BLaER1 treated with 17β-estradiol and CSF1 and Interleukin-3, amounts not matched to agents 10 nM and 100 nM (cell line): ENCODE measurements around the gene HSD3B7.

Experiments
- H3K27ac ChIP-seq, 11 experiments: shearing (Covaris generic); formaldehyde crosslinking; 2 replicates each; pipeline ENCODE4 v1.8.1; 2022
- H3K27me3 ChIP-seq, 11 experiments: shearing (Covaris generic); formaldehyde crosslinking; 2 replicates each; pipeline ENCODE4 v1.8.1; 2022
- H3K36me3 ChIP-seq, 11 experiments: shearing (Covaris generic); formaldehyde crosslinking; 2 replicates each; pipeline ENCODE4 v1.8.1; 2022
- H3K4me1 ChIP-seq, 10 experiments: shearing (Covaris generic); formaldehyde crosslinking; 2 replicates each; pipeline ENCODE4 v1.8.1; 2022
- H3K4me2 ChIP-seq, 11 experiments: shearing (Covaris generic); formaldehyde crosslinking; 2 replicates each; pipeline ENCODE4 v1.8.1; 2022
- H3K4me3 ChIP-seq, 10 experiments: shearing (Covaris generic); formaldehyde crosslinking; 2 replicates each; pipeline ENCODE4 v1.8.1; 2022
- H3K9ac ChIP-seq, 11 experiments: shearing (Covaris generic); formaldehyde crosslinking; 2 replicates each; pipeline ENCODE4 v1.8.1; 2022
- H3K9me3 ChIP-seq, 11 experiments: shearing (Covaris generic); formaldehyde crosslinking; replicated peaks in 1 of 11; 2 replicates each; pipeline ENCODE4 v1.8.1; 2022
- H4K20me1 ChIP-seq, 11 experiments: shearing (Covaris generic); formaldehyde crosslinking; 2 replicates each; pipeline ENCODE4 v1.8.1; 2022
- Cebpa-rat ChIP-seq, 11 experiments: shearing (Covaris generic); IDR thresholded peaks; 2 replicates each; pipeline ENCODE4 v1.8.1; 2022

The HSD3B7 gene

DNA sequence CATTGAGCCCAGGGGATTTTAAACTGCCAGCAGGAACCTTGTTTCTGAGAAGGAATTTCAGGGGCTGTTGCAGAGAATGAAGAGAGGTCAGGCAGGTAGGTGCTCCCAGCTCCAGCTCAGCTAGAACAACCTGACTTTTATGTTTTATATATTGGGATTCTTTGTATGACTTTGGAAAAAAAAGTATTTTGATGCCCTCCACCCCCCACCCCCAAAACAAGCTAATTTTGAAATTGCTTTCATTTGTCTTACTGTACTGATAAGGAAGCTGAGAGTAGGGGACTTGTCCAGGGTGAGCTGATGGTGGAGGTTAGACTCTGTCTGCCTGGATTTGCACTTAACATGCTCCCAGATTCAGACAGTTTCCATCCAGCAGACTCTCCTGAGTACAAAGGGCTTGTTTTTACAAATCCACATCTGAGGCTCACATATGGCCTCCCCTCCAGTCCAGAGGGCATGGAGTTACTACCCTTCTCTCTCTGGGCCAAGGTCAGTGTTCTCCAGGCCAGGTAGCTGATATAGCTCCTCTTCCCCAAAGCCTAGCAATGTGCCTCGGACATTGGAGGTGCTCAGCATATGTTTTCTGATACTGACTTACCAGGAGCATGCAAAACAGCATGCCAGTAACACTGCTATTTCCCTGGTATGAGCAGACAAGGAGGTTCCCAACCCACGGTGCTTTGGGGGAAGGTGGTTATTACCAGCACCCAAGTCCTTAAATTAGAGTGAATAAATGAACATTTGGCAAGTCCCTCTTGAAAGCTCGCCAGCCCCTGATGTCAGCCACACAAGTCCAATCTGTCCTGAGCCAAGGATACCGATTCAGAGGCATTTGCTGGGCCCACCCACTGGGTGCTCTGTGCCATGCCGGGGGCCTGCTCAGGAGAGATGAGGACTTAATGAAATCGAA is 14.1 kb downstream of the HSD3B7 start:
- Histone ChIP-seq H4K20me1 (0 out of 22 replicates have a peak, but pooled peaks cover 0 to 4% (median 0%) of the 10 kb centered on the region in 11 experiments), H3K9ac (no peak overlapping the region), H3K4me3 (no peak overlapping the region), H3K27me3 (no peaks in the 10 kb centered on the region), H3K36me3 (no peaks in the 10 kb centered on the region), H3K27ac (peak overlapping the region in 1 of 11 experiments; percentile 23; a peak in 1 of 22 replicates), H3K4me2 (no peak overlapping the region), H3K4me1 (peaks cover 0 to 19% (median 4%) of the 10 kb centered on the region in 10 experiments; a peak in 10 of 20 replicates), H3K9me3 (no peaks in the 10 kb centered on the region)
- no peak for TF ChIP-seq Cebpa-rat (IDR thresholded peaks at IDR 0.05)

- H4K20me1 ChIP-seq = 0 out of 22 replicates have a peak, but pooled peaks cover 0 to 5% (median 0%) of the 10 kb centered on the region in 11 experiments
- no peak overlapping the region for H3K27ac ChIP-seq
- H3K4me2 ChIP-seq = no peak overlapping the region
- peaks cover 0 to 13% (median 1%) of the 10 kb centered on the region in 10 experiments; a peak in 6 of 20 replicates for H3K4me1 ChIP-seq
- TF ChIP-seq Cebpa-rat (IDR thresholded peaks at IDR 0.05) = no peak
- no peaks in the 10 kb centered on the region for H3K27me3 ChIP-seq
- H3K4me3 ChIP-seq = no peak overlapping the region
- no peak overlapping the region for H3K9ac ChIP-seq
- H3K9me3 ChIP-seq = no peaks in the 10 kb centered on the region
- H3K36me3 ChIP-seq = no peaks in the 10 kb centered on the region
Observed at GRCh38 chr16:31000671-31001382, 15.8 kb downstream of the HSD3B7 start.

DNA sequence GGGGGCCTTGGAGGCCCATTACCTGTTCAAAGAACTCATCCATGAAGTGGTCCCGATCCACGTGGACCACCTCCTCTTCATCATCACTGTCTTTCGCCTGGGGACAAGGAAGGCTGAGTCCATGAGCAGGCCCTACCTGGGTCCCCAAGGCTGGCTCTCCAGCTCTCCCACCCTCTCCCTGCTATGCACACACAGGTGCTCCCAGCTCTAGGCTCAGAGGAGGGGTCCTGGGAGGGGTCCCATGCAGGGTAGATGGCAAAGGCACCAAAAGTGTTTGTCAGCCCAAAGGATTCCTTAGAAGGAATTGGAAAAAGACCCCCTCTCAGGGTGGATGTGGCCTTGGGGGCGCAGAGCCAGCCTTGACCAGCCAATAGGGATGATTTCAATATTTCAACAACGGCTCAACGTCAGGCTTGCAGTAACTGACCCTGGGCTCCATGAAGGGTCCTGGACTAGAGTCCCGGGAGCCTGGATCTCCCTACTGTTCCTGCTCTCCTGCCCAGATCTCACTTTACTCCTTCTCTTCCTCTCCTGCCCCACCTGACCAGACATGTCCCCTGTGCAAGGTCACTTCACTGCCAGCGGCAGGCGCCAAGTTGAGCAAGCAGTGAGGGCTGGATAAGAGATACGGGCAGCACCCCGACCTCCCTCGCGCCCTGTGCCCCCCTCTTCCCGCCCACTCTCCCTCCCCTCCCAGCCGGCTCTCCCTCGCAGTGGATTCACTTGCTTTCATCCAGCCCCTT is 16.7 kb downstream of the HSD3B7 start:
- Histone ChIP-seq H3K9me3 (no peaks in the 10 kb centered on the region), H3K36me3 (no peaks in the 10 kb centered on the region), H3K27ac (no peak overlapping the region), H3K9ac (no peak overlapping the region), H3K27me3 (no peaks in the 10 kb centered on the region), H3K4me1 (peaks cover 0 to 10% (median 1%) of the 10 kb centered on the region in 10 experiments; a peak in 6 of 20 replicates), H3K4me2 (no peak overlapping the region), H4K20me1 (peaks cover 0 to 7% (median 0%) of the 10 kb centered on the region in 11 experiments; a peak in 2 of 22 replicates), H3K4me3 (no peak overlapping the region)
- no peak for TF ChIP-seq Cebpa-rat (IDR thresholded peaks at IDR 0.05)

GRCh38 chr16:31002250-31002700 is 17.3 kb downstream of the HSD3B7 start:
- H3K27me3 ChIP-seq = no peaks in the 10 kb centered on the region
- no peak overlapping the region for H3K4me2 ChIP-seq
- H3K4me3 ChIP-seq = no peak overlapping the region
- H3K4me1 ChIP-seq = peaks cover 0 to 7% (median 4%) of the 10 kb centered on the region in 10 experiments; a peak in 12 of 20 replicates
- no peaks in the 10 kb centered on the region for H3K9me3 ChIP-seq
- no peaks in the 10 kb centered on the region for H3K36me3 ChIP-seq
- H3K9ac ChIP-seq = peak overlapping the region in 1 of 11 experiments; percentile 9; a peak in 1 of 22 replicates
- no peak for TF ChIP-seq Cebpa-rat (IDR thresholded peaks at IDR 0.05)
- no peak overlapping the region for H3K27ac ChIP-seq
- H4K20me1 ChIP-seq = peaks cover 0 to 7% (median 0%) of the 10 kb centered on the region in 11 experiments; a peak in 2 of 22 replicates

- Histone ChIP-seq H3K4me3 (no peak overlapping the region), H3K9me3 (no peaks in the 10 kb centered on the region), H4K20me1 (peaks cover 0 to 7% (median 0%) of the 10 kb centered on the region in 11 experiments; a peak in 2 of 22 replicates), H3K4me2 (no peak overlapping the region), H3K27me3 (no peaks in the 10 kb centered on the region), H3K9ac (peak overlapping the region in 2 of 11 experiments; percentile 9 to 13; a peak in 2 of 22 replicates), H3K27ac (no peak overlapping the region; a peak in 1 of 22 replicates), H3K36me3 (no peaks in the 10 kb centered on the region), H3K4me1 (peaks cover 0 to 12% (median 8%) of the 10 kb centered on the region in 10 experiments; a peak in 14 of 20 replicates)
- no peak for TF ChIP-seq Cebpa-rat (IDR thresholded peaks at IDR 0.05)
Observed at GRCh38 chr16:31002862-31003341, 17.9 kb downstream of the HSD3B7 start.

GRCh38 chr16:31003744-31004143 is 18.7 kb downstream of the HSD3B7 start:
- Histone ChIP-seq H4K20me1 (peaks cover 0 to 7% (median 0%) of the 10 kb centered on the region in 11 experiments; a peak in 2 of 22 replicates), H3K9me3 (no peaks in the 10 kb centered on the region), H3K27me3 (no peaks in the 10 kb centered on the region), H3K4me3 (no peak overlapping the region), H3K4me2 (no peak overlapping the region), H3K27ac (no peak overlapping the region), H3K36me3 (no peaks in the 10 kb centered on the region), H3K9ac (no peak overlapping the region), H3K4me1 (peaks cover 0 to 17% (median 13%) of the 10 kb centered on the region in 10 experiments; a peak in 15 of 20 replicates)
- no peak for TF ChIP-seq Cebpa-rat (IDR thresholded peaks at IDR 0.05)

GRCh38 chr16:31004658-31005057 is 19.7 kb downstream of the HSD3B7 start:
- Histone ChIP-seq H4K20me1 (peaks cover 0 to 7% (median 0%) of the 10 kb centered on the region in 11 experiments; a peak in 3 of 22 replicates), H3K4me3 (no peak overlapping the region)

More at GRCh38 chr16:31004658-31005057, 19.7 kb downstream of the HSD3B7 start:
- Histone ChIP-seq H3K9ac (no peak overlapping the region), H3K4me1 (peaks cover 0 to 25% (median 20%) of the 10 kb centered on the region in 10 experiments; a peak in 16 of 20 replicates), H3K36me3 (no peaks in the 10 kb centered on the region), H3K27me3 (peaks cover 0 to under 1% (median 0%) of the 10 kb centered on the region in 11 experiments; a peak in 3 of 22 replicates), H3K9me3 (no peaks in the 10 kb centered on the region), H3K4me2 (no peak overlapping the region), H3K27ac (no peak overlapping the region)
- no peak for TF ChIP-seq Cebpa-rat (IDR thresholded peaks at IDR 0.05)
